GM18867 (cell line): ENCODE measurements around the gene TUBA1A.
"Not testable (repeated sequence)": the region's sequence is repeated elsewhere in the genome, so short reads cannot be mapped to it uniquely, and the experiment has no call there.

Experiments used
- ATAC-seq: cut with Tn5 transposase; IDR thresholded peaks from one replicate; pipeline ENCODE4 v1.9.1; 2021; ENCODE audit warnings: mild to moderate bottlenecking, moderate library complexity; ENCODE audit not compliant: unreplicated experiment

TUBA1A gene

DNA sequence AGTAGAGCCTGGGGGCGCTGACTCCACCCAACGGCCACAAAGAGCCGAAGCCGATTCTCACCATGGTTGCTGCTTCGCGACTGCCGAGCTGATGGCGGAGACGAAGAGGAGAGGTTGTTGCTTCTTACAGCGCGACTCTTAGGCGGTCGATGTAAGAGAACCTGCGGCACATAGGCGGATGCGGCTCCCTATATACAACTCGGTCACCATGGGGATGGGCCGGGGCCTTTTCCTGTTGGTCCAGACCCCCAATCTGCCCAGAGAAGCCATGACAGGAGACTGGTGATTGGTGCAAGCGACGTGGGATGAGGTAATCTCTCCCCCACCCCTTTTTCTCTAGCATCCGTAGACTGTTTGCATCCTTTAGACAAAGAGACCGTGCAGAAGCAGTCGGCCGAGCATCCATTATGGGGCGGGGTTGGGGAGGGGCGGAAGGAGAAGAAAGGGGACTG, at the start of gene TUBA1A:
TSS of gene TUBA1A (minus strand) at position 165 of the 452 bp plus-strand sequence. CDS start at position 64, 101 bp downstream.
- peak; percentile 90 for ATAC-seq

- no peak for ATAC-seq
These were observed 47.5 kb upstream of the TUBA1A start for GRCh38 chr12:49236423-49236822.

- ATAC-seq = no peak
These were observed 45.1 kb upstream of the TUBA1A start for GRCh38 chr12:49233842-49234526.

GRCh38 chr12:49232940-49233841, 44.3 kb upstream of the TUBA1A start:
- ATAC-seq = no peak

DNA sequence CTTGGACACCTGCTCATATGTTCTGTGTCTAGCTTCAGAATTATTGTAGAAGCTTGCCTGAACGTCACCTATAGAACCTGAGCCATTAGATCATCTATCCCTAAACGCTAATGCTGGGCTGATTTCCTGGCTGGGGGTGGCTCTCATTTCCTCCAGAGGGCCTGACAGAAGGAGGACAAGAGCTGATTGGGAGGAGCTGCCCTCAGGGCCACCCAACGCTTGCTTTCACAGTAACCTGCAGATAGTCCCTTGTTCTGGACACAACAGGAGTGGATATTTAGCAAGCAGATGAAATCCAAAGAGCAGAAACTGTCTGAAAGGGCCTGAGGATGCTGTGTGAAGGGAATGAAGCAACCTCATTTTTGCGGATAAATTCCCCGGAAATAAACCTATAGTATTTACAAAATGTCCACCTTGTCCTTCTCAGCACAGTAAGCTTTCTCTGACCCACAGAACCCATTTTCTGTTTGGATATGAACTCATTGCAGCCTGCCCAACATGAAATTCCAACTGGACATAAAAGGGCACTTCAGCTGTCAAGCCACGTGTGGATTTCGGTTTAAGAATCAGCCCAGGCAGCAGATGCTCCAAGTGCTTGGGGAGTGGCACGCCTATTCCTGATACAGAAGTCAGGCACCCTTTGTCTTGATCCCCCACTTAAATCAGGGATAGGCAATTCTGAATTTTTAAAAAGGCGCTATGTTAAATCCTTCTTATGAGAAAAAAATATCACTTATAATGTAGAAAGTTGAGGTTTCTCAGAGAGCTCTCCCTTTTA, 43.2 kb upstream of the TUBA1A start:
- ATAC-seq = no peak

- no peak for ATAC-seq
These were observed 41.9 kb upstream of the TUBA1A start for GRCh38 chr12:49230805-49231194.

DNA sequence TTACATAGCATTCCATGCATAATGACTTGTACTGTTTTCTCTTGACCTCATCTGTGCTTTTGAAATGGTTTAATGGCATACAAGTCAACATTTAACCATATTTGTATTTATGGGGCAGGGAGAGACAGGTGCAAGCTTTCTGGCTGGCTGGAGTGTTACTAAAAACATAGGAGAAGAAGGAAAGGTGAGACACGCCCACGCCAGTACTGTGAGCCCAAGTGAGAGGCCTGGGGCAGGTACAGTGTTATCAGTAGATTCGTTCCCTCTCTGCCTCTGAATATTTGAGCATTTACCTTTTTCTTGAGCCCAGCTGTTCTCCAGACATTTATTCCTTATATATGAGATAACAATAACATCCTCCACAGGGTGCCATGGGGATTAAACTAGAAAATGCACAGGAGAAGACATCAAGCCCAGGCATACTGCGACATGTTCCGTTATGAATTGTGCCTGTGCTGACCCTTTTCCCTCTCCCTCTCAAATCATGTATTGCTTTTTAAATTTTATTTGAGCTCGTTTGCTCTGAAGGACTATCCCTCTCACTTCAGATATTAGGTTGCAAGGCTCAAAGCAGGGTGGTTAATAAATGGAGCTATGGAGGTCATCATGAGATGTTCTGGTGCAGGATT, 41.4 kb upstream of the TUBA1A start:
- no peak for ATAC-seq

DNA sequence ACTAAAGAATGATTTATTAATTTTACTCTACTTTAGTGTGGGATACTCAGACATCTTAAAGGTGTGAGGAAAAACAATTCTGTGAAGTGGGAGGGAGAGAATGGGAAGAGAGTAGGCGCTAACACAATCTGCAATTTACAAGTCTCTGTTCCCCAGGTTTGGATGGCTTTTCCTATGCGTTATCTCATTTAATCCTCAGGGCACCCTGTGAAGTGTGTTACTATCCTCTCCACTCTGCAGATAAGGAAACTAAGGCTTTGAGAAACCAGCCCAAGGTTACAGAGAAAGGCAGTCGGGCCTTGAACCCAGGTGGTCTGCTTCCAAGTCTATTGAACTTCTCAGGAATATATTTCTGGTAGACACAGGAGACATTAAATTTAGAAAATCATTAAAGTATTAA, 39.8 kb upstream of the TUBA1A start:
- no peak for ATAC-seq

GRCh38 chr12:49227713-49228112, 38.8 kb upstream of the TUBA1A start:
- ATAC-seq = no peak

- no peak for ATAC-seq
These were observed 36.8 kb upstream of the TUBA1A start for GRCh38 chr12:49225576-49226166.

GRCh38 chr12:49223590-49224369, 34.9 kb upstream of the TUBA1A start:
- no peak for ATAC-seq

- ATAC-seq = no peak
These were observed 34.2 kb upstream of the TUBA1A start for GRCh38 chr12:49223122-49223521.

DNA sequence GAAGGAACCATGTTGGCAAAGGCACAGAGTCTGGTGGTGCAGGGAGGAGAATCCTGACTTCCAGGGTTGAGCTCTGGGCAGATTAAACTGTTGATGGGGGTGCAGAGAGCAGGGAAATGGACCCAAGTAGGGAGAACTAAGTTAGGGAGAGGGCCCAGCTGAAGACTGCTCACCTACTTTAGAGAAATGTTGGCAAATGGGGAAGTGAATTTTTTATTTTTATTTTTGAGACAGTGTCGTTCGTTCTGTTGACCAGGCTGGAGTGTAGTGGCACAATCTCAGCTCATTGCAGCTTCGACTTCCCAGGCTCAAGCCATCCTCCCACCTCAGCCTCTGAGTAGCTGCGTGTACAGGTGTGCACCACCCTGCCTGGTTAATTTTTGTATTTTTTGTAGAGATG, 32.1 kb upstream of the TUBA1A start:
- no peak for ATAC-seq

DNA sequence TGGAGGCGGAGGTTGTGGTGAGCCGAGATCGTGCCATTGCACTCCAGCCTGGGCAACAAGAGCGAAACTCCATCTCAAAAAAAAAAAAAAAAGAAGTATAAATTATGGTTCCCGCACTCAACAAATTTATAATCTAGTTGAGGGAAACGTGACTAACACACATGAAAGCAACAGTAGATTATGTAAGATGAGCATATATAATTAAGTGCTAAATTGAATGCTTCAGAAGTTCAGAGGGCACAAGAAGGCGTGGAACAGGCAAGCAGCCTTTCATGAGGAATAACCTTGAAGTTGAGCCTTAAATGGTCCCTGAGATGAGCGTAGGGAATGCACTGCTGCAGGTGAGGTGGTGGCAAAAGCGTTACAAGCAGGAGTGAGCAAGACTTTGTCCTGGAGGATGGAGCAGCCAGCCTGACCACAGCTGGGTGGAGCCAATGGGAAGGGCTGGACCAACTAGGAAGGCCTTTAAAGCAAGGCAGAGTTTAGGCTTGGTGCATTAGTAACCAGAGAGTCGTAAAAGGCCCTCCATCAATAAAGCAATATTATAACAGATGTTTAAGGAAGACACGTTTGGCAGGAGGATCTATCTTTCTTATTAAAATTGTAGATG, 30.6 kb upstream of the TUBA1A start:
- no peak for ATAC-seq

GRCh38 chr12:49212572-49212971, 23.7 kb upstream of the TUBA1A start:
- no peak for ATAC-seq

DNA sequence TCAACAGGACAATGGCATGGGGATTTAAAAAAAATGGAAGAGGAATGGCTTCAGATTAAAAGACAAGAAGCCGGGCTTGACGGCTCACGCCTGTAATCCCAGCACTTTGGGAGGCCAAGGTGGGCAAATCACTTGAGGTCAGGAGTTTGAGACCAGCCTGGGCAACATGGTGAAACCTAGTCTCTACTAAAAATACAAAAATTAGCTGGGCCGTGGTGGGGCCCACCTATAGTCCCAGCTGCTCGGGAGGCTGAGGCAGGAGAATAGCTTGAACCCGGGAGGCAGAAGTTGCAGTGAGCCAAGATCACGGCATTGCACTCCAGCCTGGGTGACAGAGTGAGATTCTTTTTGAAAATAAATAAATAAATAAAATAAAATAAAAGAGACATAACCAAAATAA, 21.8 kb upstream of the TUBA1A start:
- ATAC-seq = not testable (repeated sequence)

DNA sequence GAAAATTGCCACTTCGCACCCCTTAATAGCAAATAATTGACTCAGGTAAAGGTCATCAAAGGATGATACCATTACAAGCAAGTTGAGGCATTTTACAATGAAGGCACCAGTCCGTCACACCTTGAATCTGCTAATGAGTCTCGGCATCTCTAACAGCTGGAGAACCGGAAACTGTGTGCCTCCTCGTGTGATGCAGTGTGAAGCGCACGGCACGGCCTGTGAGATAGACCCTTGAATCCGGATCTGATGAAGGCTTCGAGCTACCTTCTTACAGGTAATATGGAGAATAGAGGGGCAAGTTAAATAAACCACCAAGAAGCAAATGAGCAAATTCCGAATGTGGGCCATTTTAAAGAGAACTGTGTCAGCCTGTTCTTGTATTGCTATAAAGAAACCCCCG, 19.8 kb upstream of the TUBA1A start:
- no peak for ATAC-seq

DNA sequence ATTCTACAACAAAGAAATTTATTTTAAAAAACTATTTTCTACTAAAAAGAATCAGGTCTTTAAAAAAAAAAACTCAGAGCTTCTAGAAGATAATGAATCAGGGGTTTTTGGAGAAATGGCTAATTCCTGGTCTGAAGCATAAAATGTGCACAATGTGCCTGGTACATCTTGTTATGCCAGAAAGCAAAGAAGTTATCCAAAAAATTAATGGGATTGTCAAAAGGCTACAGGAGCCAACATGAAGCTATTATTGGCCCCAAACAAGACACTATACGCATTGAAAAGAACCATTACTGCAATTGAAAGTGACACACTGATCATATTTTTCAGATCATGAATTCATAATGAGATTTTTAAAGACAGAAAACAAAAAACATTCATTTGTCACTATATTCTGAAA, 19.3 kb upstream of the TUBA1A start:
- ATAC-seq = no peak

GRCh38 chr12:49206389-49206788, 17.5 kb upstream of the TUBA1A start:
- ATAC-seq = no peak
